Panc1 (cell line): ENCODE measurements around the gene RCOR2. TPM values are rescaled to one million over a fixed set of nuclear protein-coding genes. Genes with fewer than 3 reads are reported as not detected.

ENCODE experiments used
- ATAC-seq: fragments of 200-7000 bp; cut with Tn5 transposase; 2 replicates; pipeline ENCODE4 v1.9.1; 2020; ENCODE audit warnings: mild to moderate bottlenecking, moderate library complexity
- BruUV-seq: library from RNA; stranded (reverse); fragments of 400-500 nt; replicated peaks from 2 replicates; lab custom pipeline; 2021; lab: Mats Ljungman, UMichigan
- CTCF ChIA-PET: fragments of 300-600 bp; sonication (Branson Sonifier 250); formaldehyde crosslinking; loops from one replicate; lab custom pipeline; 2022; ENCODE audit warnings: antibody characterized with exemption; lab: Charles Lee
- POLR2A ChIA-PET: fragments of 300-600 bp; sonication (Branson Sonifier 250); formaldehyde crosslinking; loops from one replicate; lab custom pipeline; 2022; ENCODE audit warnings: antibody characterized with exemption; lab: Charles Lee
- DNase-seq: peaks from one replicate; pipeline ENCODE4 v3.0.0-alpha.2; 2010; ENCODE audit warnings: low read depth, low spot score
- H3K27ac ChIP-seq: 2 replicates; pipeline ENCODE4 v1.5.1; 2011; ENCODE audit warnings: mild to moderate bottlenecking, low read length, inconsistent platforms
- H3K27me3 ChIP-seq: fragments of 200-500 bp; sonication (Bioruptor generic); 2 replicates; pipeline ENCODE4 v1.6.0; 2014; ENCODE audit warnings: low read length, inconsistent platforms; ENCODE audit not compliant: control insufficient read depth, insufficient read depth
- H3K36me3 ChIP-seq: fragments of 200-500 bp; sonication (Bioruptor generic); 2 replicates; pipeline ENCODE4 v1.5.1; 2014; ENCODE audit warnings: inconsistent platforms, mild to moderate bottlenecking, low read length, moderate library complexity; ENCODE audit not compliant: control insufficient read depth, insufficient read depth
- H3K4me1 ChIP-seq: 2 replicates; pipeline ENCODE4 v1.5.1; 2011; ENCODE audit warnings: inconsistent platforms, mild to moderate bottlenecking, low read length, moderate library complexity; ENCODE audit not compliant: control insufficient read depth, insufficient read depth
- H3K4me3 ChIP-seq, 2 experiments: 2 replicates each; pipeline ENCODE4 v1.5.1; 2011 to 2012; ENCODE audit warnings: low read depth in 2 of 2, low read length in 2 of 2, mild to moderate bottlenecking in 2 of 2, inconsistent platforms in 1 of 2, moderate library complexity in 1 of 2
- H3K9me3 ChIP-seq: fragments of 200-500 bp; sonication (Bioruptor generic); 2 replicates; pipeline ENCODE4 v1.5.1; 2014; ENCODE audit warnings: low read depth, mild to moderate bottlenecking, inconsistent platforms, low read length, moderate library complexity; ENCODE audit not compliant: control insufficient read depth, insufficient read depth
- CTCF ChIP-seq: fragments of 450-650 bp; IDR thresholded peaks from 2 replicates; pipeline ENCODE4 v1.5.1; 2017; ENCODE audit warnings: mild to moderate bottlenecking
- POLR2AphosphoS5 ChIP-seq: IDR thresholded peaks from 2 replicates; pipeline ENCODE4 v1.6.1; 2012; ENCODE audit warnings: mild to moderate bottlenecking, low read depth, low read length, moderate library complexity
- REST ChIP-seq, 2 experiments: IDR thresholded peaks; 2 replicates each; pipeline ENCODE4 v1.6.1; 2011 to 2012; ENCODE audit warnings: low read depth in 2 of 2, control low read depth in 1 of 2, low read length in 1 of 2, mild to moderate bottlenecking in 1 of 2, moderate library complexity in 1 of 2; ENCODE audit not compliant: insufficient read depth in 1 of 2
- SIN3A ChIP-seq: IDR thresholded peaks from 2 replicates; pipeline ENCODE4 v1.6.1; 2012; ENCODE audit warnings: low read depth, mild to moderate bottlenecking, low read length, moderate library complexity, borderline replicate concordance; ENCODE audit not compliant: insufficient read depth
- TCF7L2 ChIP-seq: IDR thresholded peaks from 2 replicates; pipeline ENCODE4 v1.6.1; 2011; ENCODE audit warnings: mild to moderate bottlenecking, low read depth, low read length, inconsistent platforms
- in situ Hi-C: cut with HindIII; loops from 2 replicates; pipeline ENCODE4 v1.10.0; 2016; ENCODE audit warnings: low sequenced_read_pairs, low pct_unique_long_range_greater_than_20kb
- intact Hi-C: fragments of 100-400 bp; cut with micrococcal nuclease; formaldehyde crosslinking; loops from one replicate; pipeline ENCODE4 v1.10.0; 2022; ENCODE audit not compliant: unreplicated experiment
- total RNA-seq: library from RNA; stranded (reverse); gene quantifications from one replicate; pipeline ENCODE4 v1.2.1, GENCODE V29; 2021; ENCODE audit not compliant: unreplicated experiment

RCOR2 gene
- total RNA-seq, 1 experiment from 2014 or later: 10.2 TPM

- TF ChIP-seq REST (IDR thresholded peaks at IDR 0.05; ENCODE audit: insufficient read depth in 1 of 2, low read depth in 2 of 2, low read length in 1 of 2) (no peak), POLR2AphosphoS5 (no peak), TCF7L2 (no peak), CTCF (no peak), SIN3A (no peak)
- in situ Hi-C loops (no loop called here), intact Hi-C loops (no loop called here)
- DNase-seq: no peak
- ATAC-seq: no peak
- ChIA-PET POLR2A (no interaction called here), CTCF (no interaction called here)
- peaks cover 12% of the 10 kb centered on the region for H3K36me3 ChIP-seq
- H3K4me3 ChIP-seq: no peak overlapping the region
- H3K27ac ChIP-seq: no peak overlapping the region
- no peaks in the 10 kb centered on the region for H3K27me3 ChIP-seq
- H3K9me3 ChIP-seq: no peaks in the 10 kb centered on the region
- H3K4me1 ChIP-seq: peaks cover 4% of the 10 kb centered on the region
- no TSS peak for BruUV-seq
Observed at GRCh38 chr11:63904743-63905142, 12.2 kb downstream of the RCOR2 start.

- H3K36me3 ChIP-seq: peaks cover 17% of the 10 kb centered on the region
- intact Hi-C loops: no loop called here
- no peaks in the 10 kb centered on the region for H3K4me1 ChIP-seq
- no peak overlapping the region for H3K27ac ChIP-seq
- no peak for TF ChIP-seq POLR2AphosphoS5
- no peak for TF ChIP-seq REST (IDR thresholded peaks at IDR 0.05; ENCODE audit: insufficient read depth in 1 of 2, low read depth in 2 of 2, low read length in 1 of 2)
- TF ChIP-seq TCF7L2: no peak
- no peak for TF ChIP-seq CTCF
- no peak for TF ChIP-seq SIN3A
- H3K9me3 ChIP-seq: no peaks in the 10 kb centered on the region
- H3K27me3 ChIP-seq: no peaks in the 10 kb centered on the region
- ATAC-seq: no peak
- POLR2A ChIA-PET: interaction anchor here (0.5 kb wide), 1 partner anchor 52 kb away, joined by 7 read pairs; no protein-coding TSS in a partner anchor
- no peak for DNase-seq
- CTCF ChIA-PET: no interaction called here
- no TSS peak for BruUV-seq
- H3K4me3 ChIP-seq: no peak overlapping the region
- in situ Hi-C loops: no loop called here
Observed at GRCh38 chr11:63903884-63904283, 13.1 kb downstream of the RCOR2 start.
